ENCODE results near the gene SERTM1. TPM values are rescaled to one million over a fixed set of nuclear protein-coding genes. Genes with fewer than 3 reads are reported as not detected.

The SERTM1 gene
- total RNA-seq (2022; extraction: Qiagen RNA extraction; ENCODE audit: low read depth), result not detected in 5 replicates

GRCh38 chr13:36673838-36674326 is at the start of gene SERTM1:
TSS of gene SERTM1 (plus strand) at chr13:36674020. CDS start at chr13:36695079, 21,059 bp downstream.

Other genes starting within 250 kb of the SERTM1 start
- gene CCNA1, start 241.5 kb upstream of the SERTM1 start, total RNA-seq (2022; extraction: Qiagen RNA extraction; ENCODE audit: low read depth), result 0.32 to 0.54 TPM (median 0.38 TPM) in 5 replicates
- gene RFXAP, start 145.2 kb downstream of the SERTM1 start, total RNA-seq (2022; extraction: Qiagen RNA extraction; ENCODE audit: low read depth), result 0.93 to 1.3 TPM (median 1.1 TPM) in 5 replicates
- gene SMAD9, start 246.2 kb downstream of the SERTM1 start, total RNA-seq (2022; extraction: Qiagen RNA extraction; ENCODE audit: low read depth), result 0.02 to 0.09 TPM (median 0.06 TPM) in 5 replicates